Measurements from ENCODE around the gene SLC49A4. TPM values are rescaled to one million over a fixed set of nuclear protein-coding genes. Genes with fewer than 3 reads are reported as not detected.

SLC49A4 gene
- total RNA-seq, 1 donor, result 30.0 TPM

DNA sequence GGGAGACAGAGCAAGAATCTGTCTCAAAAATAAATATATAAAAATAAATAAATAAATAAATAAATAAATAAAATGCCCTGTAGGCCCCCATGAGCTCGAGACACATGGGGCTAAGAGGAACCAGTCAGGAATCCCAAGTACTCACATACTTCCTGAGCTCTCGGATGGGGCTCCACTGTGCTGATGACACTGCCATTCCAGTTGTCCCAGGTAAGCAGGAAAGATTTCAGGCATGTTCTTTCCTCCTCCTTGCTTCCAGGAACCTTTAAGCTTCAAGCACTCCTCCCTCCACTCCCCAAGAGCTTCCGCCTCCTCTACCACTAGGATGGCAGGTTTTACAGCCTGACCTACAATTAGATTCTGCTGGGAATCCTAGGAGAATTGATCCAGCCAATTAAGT is 113.4 kb downstream of the SLC49A4 start:
- TF ChIP-seq, protein P1, sequence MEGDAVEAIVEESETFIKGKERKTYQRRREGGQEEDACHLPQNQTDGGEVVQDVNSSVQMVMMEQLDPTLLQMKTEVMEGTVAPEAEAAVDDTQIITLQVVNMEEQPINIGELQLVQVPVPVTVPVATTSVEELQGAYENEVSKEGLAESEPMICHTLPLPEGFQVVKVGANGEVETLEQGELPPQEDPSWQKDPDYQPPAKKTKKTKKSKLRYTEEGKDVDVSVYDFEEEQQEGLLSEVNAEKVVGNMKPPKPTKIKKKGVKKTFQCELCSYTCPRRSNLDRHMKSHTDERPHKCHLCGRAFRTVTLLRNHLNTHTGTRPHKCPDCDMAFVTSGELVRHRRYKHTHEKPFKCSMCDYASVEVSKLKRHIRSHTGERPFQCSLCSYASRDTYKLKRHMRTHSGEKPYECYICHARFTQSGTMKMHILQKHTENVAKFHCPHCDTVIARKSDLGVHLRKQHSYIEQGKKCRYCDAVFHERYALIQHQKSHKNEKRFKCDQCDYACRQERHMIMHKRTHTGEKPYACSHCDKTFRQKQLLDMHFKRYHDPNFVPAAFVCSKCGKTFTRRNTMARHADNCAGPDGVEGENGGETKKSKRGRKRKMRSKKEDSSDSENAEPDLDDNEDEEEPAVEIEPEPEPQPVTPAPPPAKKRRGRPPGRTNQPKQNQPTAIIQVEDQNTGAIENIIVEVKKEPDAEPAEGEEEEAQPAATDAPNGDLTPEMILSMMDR (IDR thresholded peaks at IDR 0.05; ENCODE audit: insufficient read depth, low read length), result no peak
- no peak for DNase-seq (ENCODE audit: low read depth)
- no peak overlapping the region for H3K4me3 ChIP-seq (ENCODE audit: low read depth, low read length)

DNA sequence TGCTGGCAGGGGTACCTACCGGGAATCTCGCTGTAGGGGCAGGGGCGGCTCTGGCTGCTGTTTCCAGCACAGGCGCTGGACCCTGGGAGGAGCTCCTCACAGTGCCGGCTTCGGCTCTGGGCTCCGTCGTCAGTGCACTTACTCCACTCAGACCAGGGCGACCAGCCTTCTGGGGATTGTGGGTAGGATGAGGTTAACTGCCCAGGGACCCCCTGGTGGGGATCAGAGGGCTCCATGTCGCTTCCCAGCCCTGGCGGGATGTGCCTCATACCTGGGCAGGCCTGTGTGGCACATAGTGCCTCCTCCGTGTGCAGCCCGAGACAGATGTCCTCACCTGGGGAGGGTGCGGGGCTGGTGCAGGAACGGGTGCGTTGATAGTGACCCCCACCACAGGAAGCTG is 117.0 kb downstream of the SLC49A4 start:
- H3K4me3 ChIP-seq (ENCODE audit: low read depth, low read length), result no peak overlapping the region
- DNase-seq (ENCODE audit: low read depth), result no peak

DNA sequence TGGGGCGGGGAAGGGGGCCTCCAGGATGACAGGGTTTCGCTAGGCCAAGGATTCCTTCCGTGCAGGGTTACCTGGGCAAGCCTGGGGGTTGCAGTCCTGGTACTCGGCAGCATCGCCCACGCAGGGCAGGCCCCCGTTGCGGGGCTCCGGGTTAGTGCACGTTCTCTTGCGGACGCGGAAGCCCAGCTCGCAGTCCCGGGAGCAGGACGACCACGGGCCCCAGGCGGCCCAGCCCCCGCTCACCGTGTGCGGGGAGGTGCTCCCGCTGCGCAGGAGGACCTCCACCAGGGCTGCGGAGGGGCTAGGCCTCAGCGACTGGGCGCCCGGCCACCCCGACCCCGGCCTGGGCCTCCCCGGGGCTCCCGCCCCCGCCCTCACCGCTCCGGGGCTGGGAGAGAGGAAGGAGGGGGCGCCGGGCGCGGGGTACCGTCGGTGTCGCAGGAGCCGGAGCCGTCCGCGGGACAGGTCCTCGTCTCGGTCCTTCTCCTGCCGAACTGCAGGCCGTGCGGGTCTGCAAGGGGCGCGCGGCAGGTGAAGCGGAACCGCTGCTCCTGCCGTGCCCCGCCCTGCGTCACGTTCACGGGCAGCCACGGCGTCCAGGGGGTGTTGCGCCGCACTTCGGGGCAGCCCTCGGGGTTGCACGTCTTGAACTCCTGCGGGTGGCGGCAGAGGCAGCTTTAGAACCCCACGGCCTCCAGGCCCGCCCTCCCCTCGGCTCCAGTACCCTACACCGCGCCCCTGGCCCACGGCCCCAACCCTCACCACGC is 118.1 kb downstream of the SLC49A4 start:
- no peak overlapping the region for H3K4me3 ChIP-seq (ENCODE audit: low read depth, low read length)
- TF ChIP-seq, protein P1 (IDR thresholded peaks at IDR 0.05; ENCODE audit: insufficient read depth, low read length), result no peak
- DNase-seq (ENCODE audit: low read depth), result no peak

More for the DNA sequence above, 117.0 kb downstream of the SLC49A4 start:
- TF ChIP-seq, protein P1 (IDR thresholded peaks at IDR 0.05; ENCODE audit: insufficient read depth, low read length), result no peak

DNA sequence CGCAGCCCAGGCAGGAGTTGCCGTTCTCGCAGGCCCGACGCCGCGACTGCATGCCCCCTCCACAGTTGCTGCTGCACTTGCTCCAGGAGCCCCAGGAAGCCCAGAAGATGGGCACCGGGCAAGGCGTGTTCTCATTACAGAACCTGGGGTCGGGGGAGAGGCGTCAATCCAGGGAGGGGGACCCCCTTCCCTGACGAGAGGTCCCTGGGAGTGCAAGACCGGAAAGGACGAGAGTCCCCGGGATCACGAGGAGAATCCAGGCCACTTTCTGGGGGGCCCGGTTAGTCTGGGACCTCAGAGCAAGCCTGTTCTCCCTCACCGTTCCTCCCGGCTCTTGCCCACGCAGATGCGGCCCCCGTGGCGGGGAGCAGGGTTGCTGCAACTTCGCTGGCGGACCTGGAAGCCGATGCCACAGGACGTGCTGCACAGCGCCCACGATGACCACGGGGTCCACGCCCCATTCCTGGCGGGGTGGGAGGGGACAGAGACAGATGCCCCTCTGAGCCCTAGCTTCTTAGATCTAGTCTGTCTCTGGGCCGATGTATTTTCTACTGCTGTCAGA is 118.8 kb downstream of the SLC49A4 start:
- no peak for DNase-seq (ENCODE audit: low read depth)
- no peak overlapping the region for H3K4me3 ChIP-seq (ENCODE audit: low read depth, low read length)
- TF ChIP-seq, protein P1 (IDR thresholded peaks at IDR 0.05; ENCODE audit: insufficient read depth, low read length), result no peak

DNA sequence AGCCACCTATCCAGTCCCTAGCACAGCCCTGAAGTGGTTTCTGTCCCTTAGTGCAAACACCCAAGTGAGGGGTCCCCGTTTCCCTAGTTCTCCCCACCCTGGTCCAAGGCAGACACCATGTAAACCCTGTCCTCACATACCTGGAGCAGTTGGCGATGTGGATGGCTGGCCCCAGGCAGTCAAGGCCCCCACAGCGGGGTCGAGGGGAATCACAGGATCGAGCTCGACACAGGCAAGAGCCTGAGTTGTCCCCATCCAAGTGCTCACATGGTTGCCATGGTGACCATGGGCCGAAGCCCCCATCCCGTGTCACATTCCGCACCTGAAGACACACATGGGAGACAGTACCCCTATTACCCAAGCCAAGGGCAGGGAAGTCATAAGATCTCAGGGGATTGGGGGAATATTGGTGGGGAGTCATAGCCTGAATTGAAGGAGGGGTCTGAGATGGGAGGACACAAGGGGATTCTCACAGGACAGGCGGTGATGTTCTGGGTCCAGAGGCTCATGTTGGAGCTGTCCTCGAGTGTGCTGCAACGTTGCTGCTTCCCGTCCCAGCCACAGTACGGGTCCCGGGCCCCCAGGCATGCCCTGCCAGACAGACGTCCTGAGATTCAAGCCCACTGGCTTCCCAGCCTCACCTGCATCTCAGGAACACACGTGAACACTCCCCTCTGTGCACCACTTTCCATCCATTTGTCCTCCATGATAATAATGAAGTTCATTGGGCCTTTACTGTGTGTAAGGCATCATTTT is 120.6 kb downstream of the SLC49A4 start:
- no peak for DNase-seq (ENCODE audit: low read depth)
- TF ChIP-seq, protein P1 (IDR thresholded peaks at IDR 0.05; ENCODE audit: insufficient read depth, low read length), result no peak

DNA sequence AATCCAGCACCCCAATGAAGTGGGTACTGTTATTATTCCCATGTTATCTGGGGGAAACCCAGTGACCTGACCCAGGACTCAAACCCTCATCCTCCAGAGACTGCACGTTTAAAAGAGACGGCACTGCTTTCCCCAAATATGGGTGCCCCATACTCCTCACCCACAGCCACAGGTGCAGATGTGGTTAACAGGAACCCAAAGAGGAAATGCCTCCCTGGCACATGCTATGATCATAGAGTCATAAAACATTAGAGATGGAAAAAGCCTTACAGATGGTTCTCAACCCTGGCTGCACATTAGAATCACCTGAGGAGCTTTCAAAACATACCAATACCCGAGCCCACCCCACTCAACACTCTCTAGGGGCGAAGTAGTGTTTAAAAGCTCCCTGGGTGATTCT is 121.2 kb downstream of the SLC49A4 start:
- TF ChIP-seq, protein P1 (IDR thresholded peaks at IDR 0.05; ENCODE audit: insufficient read depth, low read length), result no peak
- no peak for DNase-seq (ENCODE audit: low read depth)
- no peak overlapping the region for H3K4me3 ChIP-seq (ENCODE audit: low read depth, low read length)

More for the DNA sequence above, 120.6 kb downstream of the SLC49A4 start:
- H3K4me3 ChIP-seq (ENCODE audit: low read depth, low read length), result no peak overlapping the region

Data from fibroblast of the aortic adventitia (primary cell).